Stimulated activated naive B cell treated with anti-CD40 and anti-IgM and Interleukin-4, amounts not matched to agents 10 μg/mL and 1 μg/mL and 100 μg/mL, for 72 hours (primary cell): ENCODE measurements around the gene METTL21A.
"Not testable (repeated sequence)": the region's sequence is repeated elsewhere in the genome, so short reads cannot be mapped to it uniquely, and the experiment has no call there.

Experiments used
- ATAC-seq, 2 donors: fragments of 150-1000 bp; cut with Tn5 transposase; replicated peaks; 2 replicates each; pipeline ENCODE4 v1.10.0; 2021; ENCODE audit warnings: moderate library complexity in 1 of 2
- DNase-seq: peaks from one replicate; pipeline ENCODE4 v3.0.0; 2021
- H3K27ac Mint-ChIP-seq: one replicate; pipeline ENCODE4 v1.8.0; 2022; ENCODE audit warnings: mild to moderate bottlenecking, mixed read lengths
- H3K27me3 Mint-ChIP-seq, 2 donors: one replicate each; pipeline ENCODE4 v1.8.0; 2022; ENCODE audit warnings: mixed read lengths in 2 of 2
- H3K36me3 Mint-ChIP-seq, 2 donors: one replicate each; pipeline ENCODE4 v1.8.0; 2022; ENCODE audit warnings: mixed read lengths in 2 of 2, mild to moderate bottlenecking in 1 of 2
- H3K4me1 Mint-ChIP-seq, 2 donors: one replicate each; pipeline ENCODE4 v1.8.0; 2022; ENCODE audit warnings: mixed read lengths in 2 of 2, mild to moderate bottlenecking in 1 of 2
- H3K4me3 Mint-ChIP-seq, 2 donors: one replicate each; pipeline ENCODE4 v1.8.0; 2022; ENCODE audit warnings: mild to moderate bottlenecking in 2 of 2, mixed read lengths in 2 of 2, moderate library complexity in 1 of 2
- H3K9me3 Mint-ChIP-seq, 2 donors: one replicate each; pipeline ENCODE4 v1.8.0; 2022; ENCODE audit warnings: mixed read lengths in 2 of 2, mild to moderate bottlenecking in 1 of 2

METTL21A gene

DNA sequence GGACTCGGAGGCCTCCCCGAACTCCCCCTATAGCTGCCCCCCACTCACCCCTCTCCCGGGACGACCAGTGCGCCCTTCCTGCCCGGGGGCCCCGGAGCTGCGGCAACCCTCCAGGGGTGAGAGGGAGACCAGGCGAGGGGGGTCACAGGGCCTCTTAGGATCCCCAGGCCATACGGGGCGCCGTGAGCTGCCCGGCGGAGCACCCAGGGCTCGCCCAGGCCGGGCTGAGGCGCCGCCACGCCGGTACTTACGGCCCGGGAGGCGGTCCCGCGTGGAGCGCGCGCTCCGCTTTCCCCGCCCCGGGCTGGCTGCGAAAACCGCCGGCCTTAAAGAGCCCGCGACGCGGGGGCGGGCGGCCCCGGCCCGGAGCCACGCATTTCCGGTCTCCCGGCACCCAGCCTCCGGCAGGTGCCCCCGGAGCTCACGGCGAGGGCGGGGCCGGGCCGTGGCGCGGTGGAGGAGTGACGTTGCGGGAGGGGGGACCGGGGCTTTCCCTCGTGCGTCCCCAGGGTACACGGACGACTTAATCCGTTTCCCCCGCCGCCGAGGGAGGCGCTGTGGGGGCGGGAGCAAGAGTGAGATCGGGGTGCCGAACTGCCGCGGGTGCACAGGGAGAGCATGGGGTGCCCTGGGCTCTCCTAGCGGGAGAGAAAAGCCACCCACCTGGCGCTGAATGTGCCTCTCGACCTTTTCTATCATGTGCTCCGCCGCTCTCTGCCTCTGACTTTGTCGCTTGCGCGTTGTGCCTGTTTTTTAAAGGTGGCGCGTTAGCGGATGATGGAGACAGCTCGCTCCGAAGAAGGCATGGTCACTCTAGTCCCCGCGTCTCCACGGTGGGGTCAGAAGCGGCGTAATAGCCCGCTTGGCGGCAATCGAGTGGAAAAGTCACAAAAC is at the start of gene METTL21A:
METTL21A (minus strand) TSS at position 381 of the 894 bp plus-strand sequence. CDS start 1,019 bp downstream, outside the sequence.
- peak; percentile 96 for DNase-seq
- Mint-ChIP-seq H3K4me3 (peak within 1 kb of the TSS; percentile 93 to 95), H3K36me3 (peaks cover 6 to 23% of the 10 kb centered on the region in 2 donors), H3K9me3 (no peaks in the 10 kb centered on the region), H3K27me3 (no peaks in the 10 kb centered on the region), H3K27ac (peak within 1 kb of the TSS; percentile 95), H3K4me1 (peaks cover 21 to 69% of the 10 kb centered on the region in 2 donors)
- peak; percentile 70 to 76 for ATAC-seq

DNA sequence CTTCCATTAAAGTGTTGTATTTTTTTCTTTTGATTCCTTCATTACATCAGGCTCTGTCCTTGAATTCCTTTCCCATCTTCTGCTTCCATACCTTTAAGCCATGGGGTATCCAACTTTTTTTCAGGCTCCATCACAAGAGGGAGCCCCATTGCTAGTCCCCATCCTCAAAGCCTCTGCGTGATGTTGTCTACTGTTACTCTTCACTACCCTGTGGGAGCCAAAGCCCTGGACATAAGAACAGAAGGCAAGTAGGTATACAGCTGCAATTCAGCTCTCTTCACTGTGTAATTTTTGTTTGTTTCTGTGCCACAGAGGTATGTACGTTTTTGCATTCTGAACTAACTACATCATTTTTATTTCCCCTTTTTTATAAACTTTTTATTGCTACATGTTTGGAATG is 49.6 kb upstream of the METTL21A start:
- Mint-ChIP-seq H3K36me3 (peaks cover 9 to 11% of the 10 kb centered on the region in 2 donors), H3K9me3 (no peaks in the 10 kb centered on the region), H3K4me1 (peaks cover 8 to 20% of the 10 kb centered on the region in 2 donors), H3K27ac (no peak overlapping the region), H3K27me3 (peaks cover 0 to 5% of the 10 kb centered on the region in 2 donors), H3K4me3 (no peak overlapping the region)
- ATAC-seq = no peak
- no peak for DNase-seq

DNA sequence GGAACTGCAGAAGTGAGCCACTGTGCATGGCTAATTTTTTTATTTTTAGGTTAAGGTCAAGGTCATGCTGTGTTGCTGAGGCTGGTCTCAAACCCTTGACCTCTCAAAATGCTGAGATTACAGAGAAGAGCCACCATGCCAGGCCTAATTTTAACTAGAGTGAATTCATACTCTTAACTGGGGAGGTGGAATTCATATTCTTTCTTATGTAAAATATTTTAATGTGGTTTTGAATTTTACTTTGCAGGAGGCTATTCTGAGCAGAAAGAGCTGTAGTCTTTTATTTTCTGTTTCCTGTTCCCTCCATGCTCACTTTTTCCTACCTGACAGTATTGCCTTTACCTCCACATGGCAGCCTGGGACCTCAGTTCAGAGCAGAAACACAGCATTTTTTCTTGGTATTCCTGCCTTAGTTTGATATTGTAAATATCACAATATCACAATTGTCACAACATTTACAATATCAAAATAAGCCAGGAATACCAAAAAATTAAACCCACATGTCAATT is 49.1 kb upstream of the METTL21A start:
- Mint-ChIP-seq H3K27ac (no peak overlapping the region), H3K9me3 (no peaks in the 10 kb centered on the region), H3K27me3 (no peaks in the 10 kb centered on the region), H3K36me3 (peaks cover 7 to 9% of the 10 kb centered on the region in 2 donors), H3K4me1 (peaks cover 8 to 20% of the 10 kb centered on the region in 2 donors), H3K4me3 (no peak overlapping the region)
- no peak for DNase-seq
- no peak for ATAC-seq

DNA sequence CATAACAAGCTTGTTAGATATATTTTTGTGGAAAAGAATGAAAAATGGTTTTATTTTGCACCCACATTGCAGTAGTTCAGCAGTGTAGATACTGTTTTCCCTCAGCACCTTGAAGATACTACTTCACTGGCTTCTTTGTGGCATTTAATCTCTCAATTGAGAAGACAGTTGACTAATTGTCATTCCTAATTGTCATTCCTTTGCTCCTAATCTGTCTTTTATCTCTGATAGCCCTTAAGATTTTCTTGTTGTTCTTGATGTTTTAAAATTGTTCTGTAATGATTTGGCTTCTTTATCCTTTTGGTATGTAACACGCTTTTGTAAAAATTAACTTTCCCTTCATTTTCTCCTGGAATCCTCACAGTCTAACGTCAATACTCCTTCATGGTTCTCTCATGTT is 48.2 kb upstream of the METTL21A start:
- Mint-ChIP-seq H3K9me3 (no peaks in the 10 kb centered on the region), H3K36me3 (peaks cover 12 to 15% of the 10 kb centered on the region in 2 donors), H3K4me1 (peaks cover 11 to 20% of the 10 kb centered on the region in 2 donors), H3K27me3 (no peaks in the 10 kb centered on the region), H3K27ac (no peak overlapping the region), H3K4me3 (no peak overlapping the region)
- no peak for ATAC-seq
- no peak for DNase-seq

GRCh38 chr2:207670887-207671286 is 45.7 kb upstream of the METTL21A start:
- Mint-ChIP-seq H3K9me3 (no peaks in the 10 kb centered on the region), H3K4me3 (no peak overlapping the region), H3K4me1 (peaks cover 15 to 24% of the 10 kb centered on the region in 2 donors), H3K36me3 (peaks cover 12 to 13% of the 10 kb centered on the region in 2 donors), H3K27me3 (no peaks in the 10 kb centered on the region), H3K27ac (no peak overlapping the region)
- ATAC-seq (no peak), DNase-seq (no peak)

- Mint-ChIP-seq H3K4me1 (peaks cover 29 to 66% of the 10 kb centered on the region in 2 donors), H3K4me3 (peak overlapping the region; percentile 39 to 68), H3K27me3 (no peaks in the 10 kb centered on the region), H3K27ac (peak overlapping the region; percentile 59), H3K9me3 (no peaks in the 10 kb centered on the region), H3K36me3 (peaks cover 7 to 8% of the 10 kb centered on the region in 2 donors)
- DNase-seq (no peak), ATAC-seq (no peak)
These were observed 38.8 kb upstream of the METTL21A start for GRCh38 chr2:207663870-207664545.

DNA sequence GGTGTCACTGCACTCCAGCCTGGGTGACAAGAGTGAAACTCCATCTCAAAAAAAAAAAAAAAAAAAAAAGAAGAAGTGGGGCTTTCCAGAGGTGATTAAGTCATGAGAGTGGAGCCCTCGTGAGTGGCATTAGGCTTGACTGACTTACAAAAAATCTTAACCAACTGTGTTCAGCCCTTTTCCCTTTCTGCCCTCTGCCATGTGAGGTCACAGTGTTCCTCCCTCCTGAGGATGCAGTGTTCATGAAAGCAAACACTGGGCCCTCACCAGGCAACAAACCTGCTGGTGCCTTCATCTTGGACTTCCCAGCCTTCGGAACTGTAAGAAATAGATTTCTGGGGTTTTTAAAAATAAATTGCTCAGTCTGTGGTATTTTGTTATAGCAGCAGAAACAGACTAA is 37.0 kb upstream of the METTL21A start:
- H3K27me3 Mint-ChIP-seq = no peaks in the 10 kb centered on the region
- peaks cover 26 to 62% of the 10 kb centered on the region in 2 donors for H3K4me1 Mint-ChIP-seq
- peak overlapping the region; percentile 73 to 77 for H3K4me3 Mint-ChIP-seq
- H3K27ac Mint-ChIP-seq = peak overlapping the region; percentile 96
- ATAC-seq (peak; percentile 97 to 99), DNase-seq (peak; percentile 60)
- no peaks in the 10 kb centered on the region for H3K9me3 Mint-ChIP-seq
- H3K36me3 Mint-ChIP-seq = peaks cover 5% of the 10 kb centered on the region in 2 donors

DNA sequence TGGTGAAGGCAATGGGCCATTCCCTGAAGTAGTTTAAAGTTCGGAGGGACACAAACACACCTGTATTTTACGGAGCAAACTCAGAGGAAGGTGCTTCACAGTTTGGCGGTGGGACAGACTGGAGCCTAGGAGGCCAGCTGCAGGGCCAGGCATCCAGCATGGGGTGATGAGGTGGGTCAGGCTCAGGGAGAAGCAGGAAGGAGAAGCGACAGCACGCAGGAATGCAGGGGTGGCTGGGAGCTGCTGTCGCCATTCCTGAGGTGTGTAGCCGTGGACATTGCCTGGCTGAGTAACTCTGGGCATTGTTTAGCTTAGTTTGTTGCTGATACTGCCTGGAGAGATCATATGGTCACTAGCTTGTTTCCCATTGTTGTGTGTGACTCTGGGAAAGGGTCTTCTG is 35.8 kb upstream of the METTL21A start:
- ATAC-seq = no peak
- no peak for DNase-seq
- Mint-ChIP-seq H3K4me3 (peak overlapping the region in 1 of 2 donors; percentile 9), H3K27ac (peak overlapping the region; percentile 86), H3K27me3 (no peaks in the 10 kb centered on the region), H3K9me3 (no peaks in the 10 kb centered on the region), H3K36me3 (peaks cover 5% of the 10 kb centered on the region in 2 donors), H3K4me1 (peaks cover 18 to 51% of the 10 kb centered on the region in 2 donors)

DNA sequence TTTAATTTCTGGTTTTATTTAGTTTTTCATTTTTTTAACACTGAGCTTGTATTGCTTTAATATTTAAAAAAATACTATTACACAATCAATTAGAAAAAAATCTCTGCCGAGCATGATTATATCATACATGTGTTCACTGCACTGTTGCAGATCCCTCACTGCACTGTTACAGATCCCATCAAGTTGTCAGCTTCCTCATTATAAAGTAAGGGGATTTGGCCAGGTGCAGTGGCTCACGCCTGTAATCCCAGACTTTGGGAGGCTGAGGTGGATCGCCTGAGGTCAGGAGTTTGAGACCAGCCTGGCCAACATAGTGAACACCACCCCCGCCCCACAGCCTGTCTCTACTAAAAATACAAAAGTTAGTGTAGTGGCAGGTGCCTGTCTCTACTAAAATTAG is 33.0 kb upstream of the METTL21A start:
- Mint-ChIP-seq H3K4me1 (peaks cover 11 to 25% of the 10 kb centered on the region in 2 donors), H3K27ac (peak overlapping the region; percentile 56), H3K4me3 (no peak overlapping the region), H3K9me3 (no peaks in the 10 kb centered on the region), H3K36me3 (peaks cover 0 to 2% of the 10 kb centered on the region in 2 donors), H3K27me3 (no peaks in the 10 kb centered on the region)
- ATAC-seq = no peak
- no peak for DNase-seq

GRCh38 chr2:207655000-207655399 is 29.8 kb upstream of the METTL21A start:
- no peak overlapping the region for H3K27ac Mint-ChIP-seq

DNA sequence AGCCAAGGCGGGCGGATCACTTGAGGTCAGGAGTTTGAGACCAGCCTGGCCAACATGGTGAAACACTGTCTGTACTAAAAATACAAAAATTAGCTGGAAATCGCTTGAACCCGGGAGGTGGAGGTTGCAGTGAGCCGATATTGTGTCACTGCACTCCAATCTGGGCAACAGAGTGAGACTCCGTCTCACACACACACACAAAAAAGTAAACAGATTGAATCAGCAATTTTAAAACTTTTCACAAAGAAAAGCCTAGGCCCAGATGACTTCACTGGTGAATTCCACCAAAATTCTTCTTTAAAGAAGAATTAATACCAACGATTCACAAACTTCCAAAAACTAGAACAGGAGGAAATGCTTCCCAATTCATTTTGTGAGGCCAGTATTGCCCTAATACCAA is 21.4 kb upstream of the METTL21A start:
- not testable (repeated sequence) for H3K36me3 Mint-ChIP-seq, DNase-seq, H3K4me1 Mint-ChIP-seq, ATAC-seq, H3K27me3 Mint-ChIP-seq, H3K4me3 Mint-ChIP-seq, H3K9me3 Mint-ChIP-seq, H3K27ac Mint-ChIP-seq

More at GRCh38 chr2:207655000-207655399, 29.8 kb upstream of the METTL21A start:
- ATAC-seq = no peak
- no peak for DNase-seq
- peaks cover 0 to 1% of the 10 kb centered on the region in 2 donors for H3K4me1 Mint-ChIP-seq
- no peaks in the 10 kb centered on the region for H3K36me3 Mint-ChIP-seq
- no peaks in the 10 kb centered on the region for H3K27me3 Mint-ChIP-seq
- H3K9me3 Mint-ChIP-seq = no peaks in the 10 kb centered on the region
- no peak overlapping the region for H3K4me3 Mint-ChIP-seq

GRCh38 chr2:207643892-207644291 is 18.7 kb upstream of the METTL21A start:
- Mint-ChIP-seq H3K27ac (no peak overlapping the region), H3K36me3 (peaks cover 0 to 4% of the 10 kb centered on the region in 2 donors), H3K4me3 (no peak overlapping the region), H3K27me3 (no peaks in the 10 kb centered on the region), H3K4me1 (no peaks in the 10 kb centered on the region), H3K9me3 (peaks cover 2 to 7% of the 10 kb centered on the region in 2 donors)
- no peak for ATAC-seq
- DNase-seq = no peak

- no peak for DNase-seq
- Mint-ChIP-seq H3K27ac (no peak overlapping the region), H3K27me3 (no peaks in the 10 kb centered on the region), H3K4me3 (no peak overlapping the region), H3K36me3 (peaks cover 0 to 4% of the 10 kb centered on the region in 2 donors), H3K4me1 (peaks cover 4 to 7% of the 10 kb centered on the region in 2 donors), H3K9me3 (peaks cover 2 to 7% of the 10 kb centered on the region in 2 donors)
- ATAC-seq = no peak
These were observed 15.5 kb upstream of the METTL21A start for GRCh38 chr2:207640661-207641060.

GRCh38 chr2:207640160-207640559 is 15.0 kb upstream of the METTL21A start:
- peaks cover 7 to 12% of the 10 kb centered on the region in 2 donors for H3K4me1 Mint-ChIP-seq
- peaks cover 0 to 4% of the 10 kb centered on the region in 2 donors for H3K36me3 Mint-ChIP-seq
- no peak overlapping the region for H3K27ac Mint-ChIP-seq
- DNase-seq (no peak), ATAC-seq (no peak)
- no peak overlapping the region for H3K4me3 Mint-ChIP-seq
- H3K27me3 Mint-ChIP-seq = no peaks in the 10 kb centered on the region
- peaks cover 2 to 7% of the 10 kb centered on the region in 2 donors for H3K9me3 Mint-ChIP-seq
